GM23338 (cell line): ENCODE measurements around the gene RYR2.

Source experiments
- EZH2 ChIP-seq: fragments of 200-600 bp; sonication (generic); IDR thresholded peaks from one replicate; pipeline ENCODE4 v1.8.0; 2017; ENCODE audit warnings: antibody characterized with exemption, mild to moderate bottlenecking, low read depth; ENCODE audit not compliant: unreplicated experiment
- JUNB ChIP-seq: IDR thresholded peaks from one replicate; pipeline ENCODE4 v1.6.1; 2016; ENCODE audit warnings: antibody characterized with exemption; ENCODE audit not compliant: unreplicated experiment
- POLR2AphosphoS5 ChIP-seq: IDR thresholded peaks from 2 replicates; pipeline ENCODE4 v1.6.1; 2016; ENCODE audit warnings: antibody characterized with exemption, low read depth
- TF ChIP-seq, protein P1 (sequence below), 2 experiments: fragments of 200-600 bp in 1 of 2; sonication (generic) in 1 of 2; conservative IDR thresholded peaks; 2 replicates each; pipeline versions ENCODE4 v1.5.1 to v1.6.1; 2016 to 2017; ENCODE audit warnings: antibody characterized with exemption in 2 of 2, low read depth in 2 of 2, mild to moderate bottlenecking in 2 of 2, moderate library complexity in 1 of 2

DNA sequence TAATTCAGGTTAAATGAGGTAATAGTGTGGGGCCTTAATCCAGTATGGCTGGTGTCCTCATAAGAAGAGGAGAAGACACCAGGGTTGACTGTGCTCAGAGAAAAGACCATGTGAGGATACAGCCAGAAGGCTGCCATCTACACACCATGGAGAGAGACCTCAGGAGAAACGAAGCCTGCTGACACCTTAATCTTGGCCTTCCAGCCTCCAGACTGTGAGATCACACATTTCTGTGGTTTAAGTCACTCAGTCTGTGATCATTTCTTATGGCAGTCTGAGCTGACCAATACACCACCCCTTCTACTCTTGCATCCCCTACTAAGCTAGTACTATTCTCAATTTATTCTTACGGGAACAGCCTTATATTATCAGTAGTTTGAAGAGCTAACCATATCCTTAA, 538.7 kb downstream of the RYR2 start:
- TF ChIP-seq, protein P1, sequence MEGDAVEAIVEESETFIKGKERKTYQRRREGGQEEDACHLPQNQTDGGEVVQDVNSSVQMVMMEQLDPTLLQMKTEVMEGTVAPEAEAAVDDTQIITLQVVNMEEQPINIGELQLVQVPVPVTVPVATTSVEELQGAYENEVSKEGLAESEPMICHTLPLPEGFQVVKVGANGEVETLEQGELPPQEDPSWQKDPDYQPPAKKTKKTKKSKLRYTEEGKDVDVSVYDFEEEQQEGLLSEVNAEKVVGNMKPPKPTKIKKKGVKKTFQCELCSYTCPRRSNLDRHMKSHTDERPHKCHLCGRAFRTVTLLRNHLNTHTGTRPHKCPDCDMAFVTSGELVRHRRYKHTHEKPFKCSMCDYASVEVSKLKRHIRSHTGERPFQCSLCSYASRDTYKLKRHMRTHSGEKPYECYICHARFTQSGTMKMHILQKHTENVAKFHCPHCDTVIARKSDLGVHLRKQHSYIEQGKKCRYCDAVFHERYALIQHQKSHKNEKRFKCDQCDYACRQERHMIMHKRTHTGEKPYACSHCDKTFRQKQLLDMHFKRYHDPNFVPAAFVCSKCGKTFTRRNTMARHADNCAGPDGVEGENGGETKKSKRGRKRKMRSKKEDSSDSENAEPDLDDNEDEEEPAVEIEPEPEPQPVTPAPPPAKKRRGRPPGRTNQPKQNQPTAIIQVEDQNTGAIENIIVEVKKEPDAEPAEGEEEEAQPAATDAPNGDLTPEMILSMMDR (conservative IDR thresholded peaks at IDR 0.05; ENCODE audit: low read depth in 2 of 2): no peak
- TF ChIP-seq JUNB (no peak), EZH2 (no peak), POLR2AphosphoS5 (no peak)
